Activated CD4-positive, alpha-beta T cell treated with anti-CD3 and anti-CD28 coated beads, Interleukin-2, amount 50 U/mL, for 1 hour (primary cell): Measurements from ENCODE around the gene DPY19L1.
"Not testable (repeated sequence)": the region's sequence is repeated elsewhere in the genome, so short reads cannot be mapped to it uniquely, and the experiment has no call there.

ENCODE experiments used
- DNase-seq: peaks from one replicate; pipeline ENCODE4 v3.0.0-alpha.2; 2020

DPY19L1 gene

DNA sequence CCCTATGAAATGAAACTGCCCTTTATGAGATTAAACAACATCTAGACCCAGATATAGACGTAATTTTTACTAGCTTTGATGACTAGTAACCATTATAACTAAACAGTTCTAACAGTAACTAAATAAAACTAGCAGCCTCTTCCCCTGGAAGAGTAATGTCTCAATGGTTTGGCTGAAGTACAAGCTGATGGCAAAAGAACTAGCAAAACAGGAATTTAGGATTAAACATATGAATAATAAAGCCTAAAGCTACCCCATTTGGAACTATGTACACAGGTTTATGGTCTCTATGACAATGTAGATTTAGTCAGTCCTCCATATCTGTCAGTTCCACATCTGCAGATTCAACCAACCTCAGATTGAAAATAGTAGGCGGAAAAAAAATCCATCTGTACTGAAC, 6.4 kb downstream of the DPY19L1 start:
- no peak for DNase-seq

DNA sequence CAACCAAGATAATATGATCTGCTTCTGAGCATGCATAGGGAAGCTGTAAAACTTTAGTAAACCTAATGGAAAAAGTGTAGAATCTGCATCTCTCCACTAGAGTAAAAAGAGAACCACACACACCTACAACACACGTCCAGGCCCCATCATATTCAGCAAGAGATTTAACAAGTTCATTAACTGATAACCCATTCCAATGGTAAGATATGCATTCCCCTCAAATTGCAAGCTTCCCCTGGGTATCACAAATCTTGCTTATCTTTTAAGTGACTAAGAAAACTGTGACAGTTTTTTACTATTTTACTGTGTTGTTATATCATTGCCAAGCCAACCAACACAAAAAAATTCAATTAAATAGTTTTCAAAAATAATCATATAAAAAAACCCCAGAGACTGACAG, 8.0 kb downstream of the DPY19L1 start:
- no peak for DNase-seq

DNA sequence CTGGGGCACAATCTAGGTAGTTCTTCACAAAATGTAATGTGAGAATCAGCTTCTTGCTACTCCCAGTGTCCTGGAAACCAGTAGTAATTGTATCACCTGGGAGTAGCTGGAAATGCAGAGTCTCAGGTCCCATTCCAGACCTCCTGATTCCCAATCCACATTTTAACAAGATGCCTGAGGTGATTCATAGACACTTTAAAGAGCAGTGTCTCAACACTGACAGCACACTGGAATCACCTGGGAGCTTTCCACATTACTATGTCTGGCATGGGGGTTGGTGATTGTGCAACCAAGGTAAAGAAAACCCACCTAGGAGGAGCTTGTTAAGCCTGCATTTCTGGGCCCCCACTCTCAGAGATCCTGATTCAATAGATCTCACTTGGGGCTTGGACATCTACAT, 11.1 kb downstream of the DPY19L1 start:
- DNase-seq: no peak

GRCh38 chr7:35025369-35025870, 11.9 kb downstream of the DPY19L1 start:
- no peak for DNase-seq

- no peak for DNase-seq
Measured at GRCh38 chr7:35024298-35024697, 13.0 kb downstream of the DPY19L1 start.

GRCh38 chr7:35022725-35023124, 14.6 kb downstream of the DPY19L1 start:
- DNase-seq: no peak

DNA sequence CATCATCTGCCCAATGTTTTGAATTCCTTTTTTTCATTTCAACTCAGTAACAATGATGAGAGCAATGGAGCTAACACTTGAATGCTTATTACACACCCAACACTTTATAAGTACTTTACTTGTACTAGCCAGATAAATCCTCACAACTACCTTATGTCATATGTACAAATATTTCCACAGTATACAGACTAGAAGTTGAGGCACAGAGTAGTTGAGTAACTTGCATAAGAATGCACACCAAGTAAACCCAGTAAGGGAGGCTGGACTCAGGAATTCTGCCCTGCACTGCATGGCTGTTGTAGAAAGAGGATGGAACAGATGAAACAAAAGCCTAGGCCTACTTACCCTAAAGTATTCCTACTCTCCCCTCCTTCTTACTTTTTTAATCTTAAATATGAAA, 15.8 kb downstream of the DPY19L1 start:
- no peak for DNase-seq

GRCh38 chr7:35019801-35020200, 17.5 kb downstream of the DPY19L1 start:
- DNase-seq: no peak

DNA sequence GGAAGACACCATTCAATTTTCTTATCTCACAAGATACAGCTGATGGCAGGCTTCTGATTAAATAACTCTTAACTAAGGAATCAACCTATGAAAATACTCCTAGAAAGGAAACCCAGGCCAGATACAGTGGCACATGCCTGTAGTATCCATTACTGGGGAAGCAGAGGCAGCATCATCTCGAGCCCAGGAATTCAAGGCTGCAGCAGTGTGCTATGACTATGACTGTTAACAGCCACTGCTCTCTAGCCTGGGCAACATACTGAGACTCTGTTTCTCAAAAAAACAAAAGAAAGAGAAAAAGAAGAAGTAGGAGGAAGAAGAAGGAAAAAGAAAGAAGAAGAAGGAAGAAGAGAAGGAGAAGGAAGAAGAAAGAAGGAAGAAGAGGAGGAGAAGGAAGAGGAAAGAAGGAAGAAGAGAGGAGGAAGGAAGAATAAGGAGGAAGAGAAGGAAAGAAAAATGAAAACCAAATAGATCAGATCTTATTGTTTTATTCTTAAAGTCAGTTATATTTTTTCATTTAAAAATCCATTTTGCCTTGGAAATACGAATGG, 18.0 kb downstream of the DPY19L1 start:
- DNase-seq: no peak

DNA sequence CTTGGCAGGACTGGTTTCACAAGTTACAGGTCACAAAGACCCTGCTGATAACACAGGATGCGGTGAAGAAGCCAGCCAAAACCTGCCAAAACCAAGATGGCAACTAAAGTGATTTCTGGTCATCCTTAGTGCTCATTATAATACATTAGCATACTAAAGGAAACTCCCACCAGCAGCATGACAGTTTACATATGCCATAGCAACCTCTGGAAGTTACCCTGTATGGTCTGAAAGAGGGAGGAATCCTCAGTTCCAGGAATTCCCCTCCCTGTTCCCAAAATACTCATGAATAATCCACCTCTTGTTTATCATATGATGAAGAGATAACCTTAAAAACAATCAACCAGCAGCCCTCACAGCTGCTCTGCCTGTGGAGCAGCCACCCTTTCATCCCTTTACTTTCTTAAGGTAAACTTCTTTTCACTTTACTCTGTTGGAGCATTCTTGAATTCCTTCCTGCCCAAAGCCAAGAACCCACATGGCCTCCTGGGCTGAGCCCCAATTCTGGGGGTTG, 21.9 kb downstream of the DPY19L1 start:
- DNase-seq: no peak

DNA sequence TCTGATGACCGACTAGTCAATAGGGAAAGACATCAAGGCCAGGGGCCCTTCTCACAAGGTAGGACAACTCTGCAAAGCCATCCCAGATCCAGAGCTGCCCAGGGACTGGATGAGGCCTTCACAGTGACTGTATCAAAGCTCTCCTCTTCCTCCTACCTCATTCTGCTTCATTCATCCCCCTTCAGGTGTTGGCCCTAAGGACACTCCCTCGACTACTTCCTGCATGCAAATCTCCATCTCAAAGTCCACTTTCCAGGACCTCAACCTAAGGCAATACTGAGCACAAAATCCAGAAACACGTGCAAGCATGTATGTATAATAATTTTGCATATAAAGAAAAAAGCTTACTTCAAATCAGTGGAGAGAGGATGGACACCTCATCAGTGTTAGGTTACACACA, 25.1 kb downstream of the DPY19L1 start:
- DNase-seq: no peak

DNA sequence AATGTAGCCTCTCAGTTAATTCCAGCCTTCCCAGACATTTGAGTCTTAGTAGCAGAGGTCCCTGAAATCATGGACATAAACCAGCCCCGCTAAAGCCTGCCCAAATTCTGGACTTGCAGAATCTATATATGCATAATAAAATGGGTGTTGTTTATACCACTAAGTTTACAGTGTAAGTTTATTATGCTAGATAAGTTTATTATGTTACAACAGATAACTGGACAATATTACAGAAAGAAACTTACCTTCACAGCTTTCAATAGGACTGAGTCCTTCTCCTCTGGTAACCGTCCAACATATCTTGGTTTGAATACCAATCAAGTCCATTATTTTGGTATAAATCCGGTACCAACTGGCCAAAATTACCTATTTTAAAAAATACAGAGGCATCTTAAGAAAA, 26.2 kb downstream of the DPY19L1 start:
- no peak for DNase-seq

GRCh38 chr7:35007768-35008167, 29.5 kb downstream of the DPY19L1 start:
- no peak for DNase-seq

GRCh38 chr7:35004531-35005095, 32.7 kb downstream of the DPY19L1 start:
- no peak for DNase-seq

DNA sequence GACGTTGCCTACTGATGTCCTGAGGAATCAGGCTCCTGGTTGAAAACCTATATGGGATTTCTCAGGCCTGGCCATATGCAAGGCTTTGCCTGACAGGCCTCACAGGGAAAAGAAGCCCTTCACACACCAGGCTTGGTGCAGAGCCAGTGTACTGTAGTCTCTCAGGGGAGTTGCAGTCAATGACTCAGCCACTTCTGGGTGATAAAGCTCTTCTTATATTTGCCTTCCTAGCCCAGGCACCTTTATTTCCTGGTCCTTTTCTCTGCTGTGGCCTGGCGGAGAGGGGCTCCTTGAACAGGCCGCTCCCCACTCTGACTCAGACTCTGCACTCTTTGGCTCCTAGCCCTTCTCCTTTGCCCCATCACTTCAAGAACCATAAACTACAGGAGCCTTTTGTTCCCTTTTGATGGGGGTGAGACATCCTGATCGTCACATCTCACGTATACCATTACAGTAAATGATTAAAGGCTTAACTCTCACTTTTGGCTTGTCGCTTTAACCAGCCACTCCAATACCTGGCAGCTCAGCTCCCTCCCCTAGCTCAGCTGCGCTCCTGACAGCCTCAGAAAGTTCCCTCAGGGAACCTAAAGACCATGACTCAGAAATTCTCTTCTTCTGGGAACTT, 33.5 kb downstream of the DPY19L1 start:
- no peak for DNase-seq

- DNase-seq: not testable (repeated sequence)
Measured at GRCh38 chr7:35003177-35003650, 34.1 kb downstream of the DPY19L1 start.

GRCh38 chr7:34998335-34998734, 39.0 kb downstream of the DPY19L1 start:
- DNase-seq: not testable (repeated sequence)

DNA sequence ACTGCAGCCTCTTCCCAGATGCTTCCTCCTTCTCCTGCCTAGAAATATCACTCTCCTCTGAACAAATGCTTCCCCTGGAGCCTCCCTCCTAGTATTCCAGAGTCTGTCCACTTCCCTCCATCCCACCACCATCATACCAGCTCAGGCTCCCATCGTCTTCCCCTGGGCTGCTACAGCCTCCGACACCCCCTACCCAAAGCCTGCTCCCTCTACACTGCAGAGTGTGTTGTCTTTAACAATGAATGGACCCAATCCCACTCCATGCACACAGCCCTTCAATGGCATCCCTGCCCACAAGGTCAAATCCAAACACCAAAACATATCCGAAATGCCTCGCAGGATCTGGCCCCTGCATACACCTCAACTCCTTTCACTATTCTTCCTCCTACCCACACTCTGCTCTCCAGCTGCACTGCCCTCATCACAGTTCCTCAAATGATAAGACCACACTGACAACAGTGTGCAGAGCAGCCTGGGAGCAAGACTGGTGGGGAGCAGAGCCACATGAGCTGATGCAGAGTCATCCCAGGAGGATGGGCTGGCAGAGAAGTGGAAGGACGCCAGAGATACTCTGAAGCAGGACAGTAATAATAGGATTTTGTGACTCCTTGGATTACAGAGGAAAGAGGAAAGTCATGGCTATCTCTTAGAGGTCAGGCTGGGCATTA, 40.7 kb downstream of the DPY19L1 start:
- not testable (repeated sequence) for DNase-seq

- DNase-seq: no peak
Measured at GRCh38 chr7:34995757-34996156, 41.5 kb downstream of the DPY19L1 start.

- peak; percentile 12 for DNase-seq
Measured at GRCh38 chr7:34991938-34992840, 45.1 kb downstream of the DPY19L1 start.

- DNase-seq: not testable (repeated sequence)
Measured at GRCh38 chr7:34988442-34989125, 48.7 kb downstream of the DPY19L1 start.

GRCh38 chr7:34985155-34985554, 52.1 kb downstream of the DPY19L1 start:
- not testable (repeated sequence) for DNase-seq
